AG09319 (cell line): ENCODE measurements around the gene PYM1.

Experiments
- DNase-seq: peaks from one replicate; pipeline ENCODE4 v3.0.0-alpha.2; 2010; ENCODE audit warnings: low read depth; ENCODE audit errors: extremely low read depth
- TF ChIP-seq, protein P1 (sequence below): IDR thresholded peaks from 2 replicates; pipeline ENCODE4 v1.5.1; 2011; ENCODE audit warnings: low read depth, mild to moderate bottlenecking, inconsistent platforms, low read length, moderate library complexity

Gene PYM1

DNA sequence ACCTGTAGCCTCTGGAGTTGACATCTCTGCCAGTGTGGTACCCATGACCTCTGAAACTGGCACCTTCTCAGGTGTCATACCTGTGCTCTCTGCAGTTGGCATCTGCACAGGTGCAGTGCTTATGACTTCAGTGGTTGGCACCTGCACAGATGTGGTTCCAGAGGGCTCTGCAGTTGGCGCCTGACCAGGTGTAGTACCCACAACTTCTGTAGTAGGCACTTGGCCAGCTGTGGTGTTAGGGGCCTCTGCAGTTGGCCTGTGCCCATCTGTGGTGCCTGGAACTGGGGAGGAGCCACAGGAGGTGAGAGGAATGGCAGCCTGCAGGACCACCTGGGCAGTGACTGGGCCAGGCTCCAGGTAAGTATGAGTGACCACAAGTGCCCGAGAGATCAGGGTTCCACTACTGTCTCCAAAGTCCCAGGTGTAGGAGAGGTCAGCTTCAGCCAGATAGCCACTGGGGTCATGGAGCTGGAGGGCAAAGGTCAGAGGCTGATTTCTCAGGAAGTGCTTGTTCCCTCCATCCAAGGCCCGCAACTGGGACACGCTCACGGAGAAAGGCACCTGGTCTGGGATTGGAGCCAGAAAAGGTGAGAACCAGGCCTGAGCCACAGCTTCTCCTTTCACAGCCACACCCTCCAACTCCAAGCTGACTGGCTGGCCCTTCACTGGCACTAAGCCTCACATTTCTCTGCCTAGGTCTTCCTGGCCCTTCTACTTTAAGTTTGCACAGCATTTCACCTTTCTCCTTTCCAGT lies 29.6 kb upstream of the PYM1 start:
- DNase-seq, result no peak

DNA sequence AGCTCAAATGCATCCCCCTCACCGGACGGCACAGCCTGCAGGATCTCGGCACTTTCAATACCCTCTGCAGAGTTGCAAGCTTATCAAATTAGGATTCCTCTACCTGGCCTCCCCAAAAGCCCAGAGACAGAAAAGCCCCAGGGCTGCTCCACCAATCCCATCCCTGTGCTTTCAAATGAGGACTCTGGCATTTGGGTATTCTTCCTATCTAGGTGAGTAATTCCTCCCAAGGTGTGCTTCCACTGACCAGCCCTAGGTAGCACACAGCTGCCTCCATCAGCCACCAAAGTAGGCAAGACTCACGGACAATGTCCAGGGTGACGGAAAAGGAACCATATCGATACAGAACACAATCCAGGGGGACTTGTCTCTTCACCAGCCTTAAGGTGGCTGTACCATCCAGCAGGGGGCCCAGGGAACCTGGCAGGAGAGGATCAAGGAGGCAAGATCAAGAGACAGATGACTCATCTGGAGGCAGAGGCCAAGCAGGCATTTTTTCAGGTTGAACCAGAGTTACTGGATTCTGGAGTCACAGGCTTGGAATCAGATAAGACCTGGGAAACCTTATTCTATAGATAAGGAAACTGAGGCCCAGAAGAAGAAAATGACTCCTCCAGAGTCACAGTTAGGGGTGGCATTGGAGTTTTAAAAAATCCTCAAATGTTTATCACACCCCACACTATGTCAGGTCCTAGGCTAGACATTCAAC lies 28.3 kb upstream of the PYM1 start:
- TF ChIP-seq, protein P1, sequence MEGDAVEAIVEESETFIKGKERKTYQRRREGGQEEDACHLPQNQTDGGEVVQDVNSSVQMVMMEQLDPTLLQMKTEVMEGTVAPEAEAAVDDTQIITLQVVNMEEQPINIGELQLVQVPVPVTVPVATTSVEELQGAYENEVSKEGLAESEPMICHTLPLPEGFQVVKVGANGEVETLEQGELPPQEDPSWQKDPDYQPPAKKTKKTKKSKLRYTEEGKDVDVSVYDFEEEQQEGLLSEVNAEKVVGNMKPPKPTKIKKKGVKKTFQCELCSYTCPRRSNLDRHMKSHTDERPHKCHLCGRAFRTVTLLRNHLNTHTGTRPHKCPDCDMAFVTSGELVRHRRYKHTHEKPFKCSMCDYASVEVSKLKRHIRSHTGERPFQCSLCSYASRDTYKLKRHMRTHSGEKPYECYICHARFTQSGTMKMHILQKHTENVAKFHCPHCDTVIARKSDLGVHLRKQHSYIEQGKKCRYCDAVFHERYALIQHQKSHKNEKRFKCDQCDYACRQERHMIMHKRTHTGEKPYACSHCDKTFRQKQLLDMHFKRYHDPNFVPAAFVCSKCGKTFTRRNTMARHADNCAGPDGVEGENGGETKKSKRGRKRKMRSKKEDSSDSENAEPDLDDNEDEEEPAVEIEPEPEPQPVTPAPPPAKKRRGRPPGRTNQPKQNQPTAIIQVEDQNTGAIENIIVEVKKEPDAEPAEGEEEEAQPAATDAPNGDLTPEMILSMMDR, result peak; percentile 25

More for the DNA sequence above, 29.6 kb upstream of the PYM1 start:
- TF ChIP-seq, protein P1, result no peak

GRCh38 chr12:55955344-55955743 lies 27.6 kb upstream of the PYM1 start:
- TF ChIP-seq, protein P1, result no peak
- DNase-seq, result no peak

More for the DNA sequence above, 28.3 kb upstream of the PYM1 start:
- DNase-seq, result no peak

DNA sequence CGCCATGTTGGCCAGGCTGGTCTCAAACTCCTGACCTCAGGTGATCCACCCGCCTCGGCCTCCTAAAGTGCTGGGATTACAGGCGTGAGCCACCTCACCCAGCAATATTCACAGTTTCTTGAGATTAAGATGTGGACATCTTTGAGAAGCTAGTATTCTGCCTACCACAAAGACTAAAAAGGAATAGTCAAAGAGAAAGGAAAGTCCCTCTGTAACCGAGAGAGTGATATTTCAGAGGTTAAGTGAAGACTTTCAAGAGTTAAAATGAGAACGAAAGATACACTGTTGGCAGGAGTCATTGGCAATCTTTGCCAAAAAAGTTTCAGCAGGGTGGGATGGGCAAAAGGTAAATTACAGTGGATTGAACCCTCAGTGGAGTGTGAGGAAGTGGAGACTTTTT lies 18.9 kb upstream of the PYM1 start:
- no peak for DNase-seq
- TF ChIP-seq, protein P1, result no peak

DNA sequence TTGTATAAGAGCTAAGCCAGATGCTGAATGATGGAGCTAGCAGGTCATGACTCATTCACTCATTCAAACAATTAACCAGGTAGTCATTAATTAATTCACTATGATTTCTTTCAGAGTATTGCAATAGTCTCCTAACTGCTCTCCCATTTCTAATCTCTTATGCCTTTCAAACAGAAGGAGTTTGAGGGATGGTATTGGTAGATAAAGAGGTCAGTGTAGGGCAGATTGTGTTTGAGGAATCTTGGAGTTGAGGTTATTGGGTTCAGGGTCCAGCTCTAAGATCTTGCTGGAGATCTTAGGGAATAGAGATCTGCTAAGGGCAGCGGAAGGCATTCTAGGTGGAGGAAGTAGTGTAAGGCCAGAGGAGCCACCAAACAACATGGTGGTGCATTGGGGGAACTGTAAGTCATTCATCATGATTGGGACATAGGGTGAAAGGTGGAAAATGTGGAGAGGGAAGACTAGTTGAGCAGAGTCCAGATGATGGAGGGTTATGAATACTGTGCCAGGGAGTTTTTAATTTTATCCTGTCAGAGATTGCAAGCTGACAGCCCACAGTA lies 15.0 kb upstream of the PYM1 start:
- TF ChIP-seq, protein P1, result no peak
- no peak for DNase-seq

- DNase-seq, result no peak
- TF ChIP-seq, protein P1, result no peak
Observed at GRCh38 chr12:55942055-55942454, 14.4 kb upstream of the PYM1 start.
